Endothelial cell of umbilical vein (primary cell): ENCODE results near the gene PRKCD. TPM values are rescaled to one million over a fixed set of nuclear protein-coding genes. Genes with fewer than 3 reads are reported as not detected.

ENCODE experiments used
- BruUV-seq: library from RNA; stranded (reverse); fragments of 400-500 nt; replicated peaks from 2 replicates; lab custom pipeline; 2021; lab: Mats Ljungman, UMichigan
- CTCF ChIA-PET: fragments of 300-600, 350-600 bp; sonication (Branson Sonifier 250); formaldehyde crosslinking; loops from one replicate; lab custom pipeline; 2021; ENCODE audit warnings: antibody characterized with exemption, inconsistent platforms; lab: Charles Lee
- POLR2A ChIA-PET: fragments of 300-600, 350-600 bp; sonication (Branson Sonifier 250); formaldehyde crosslinking; loops from one replicate; lab custom pipeline; 2021; ENCODE audit warnings: antibody characterized with exemption, inconsistent platforms; lab: Charles Lee
- DNase-seq: peaks from one replicate; pipeline ENCODE4 v3.0.0-alpha.2; 2011; ENCODE audit warnings: low read depth, low spot score
- FAIRE-seq: peaks from 2 replicates; lab custom pipeline; 2011; peaks lifted over from hg19 to GRCh38; lab: Jason Lieb, UNC
- H2AFZ ChIP-seq: 2 replicates; pipeline ENCODE4 v1.6.0; 2012; ENCODE audit warnings: low read depth, low read length, control low read depth, inconsistent platforms
- H3K27ac ChIP-seq: 2 replicates; pipeline ENCODE4 v1.5.1; 2011; ENCODE audit warnings: low read depth, mild to moderate bottlenecking, control low read depth, low read length, moderate library complexity; ENCODE audit not compliant: insufficient read depth
- H3K27me3 ChIP-seq, 2 experiments: 2 replicates each; pipeline versions ENCODE4 v1.6.0 to v1.6.1; 2011; ENCODE audit warnings: low read length in 2 of 2, mixed read lengths in 1 of 2; ENCODE audit not compliant: control insufficient read depth in 2 of 2, insufficient read depth in 2 of 2
- H3K36me3 ChIP-seq, 2 experiments: 2 replicates in 1 of 2; 3 replicates in 1 of 2; pipeline ENCODE4 v1.5.1; 2011; ENCODE audit warnings: low read length in 2 of 2, mild to moderate bottlenecking in 1 of 2, moderate library complexity in 1 of 2; ENCODE audit not compliant: control insufficient read depth in 2 of 2, insufficient read depth in 2 of 2; ENCODE audit errors: extremely low read depth in 1 of 2
- H3K4me1 ChIP-seq: 3 replicates; pipeline ENCODE4 v1.5.1; 2011; ENCODE audit warnings: mild to moderate bottlenecking, low read length; ENCODE audit not compliant: control insufficient read depth, insufficient read depth; ENCODE audit errors: extremely low read depth
- H3K4me2 ChIP-seq: 2 replicates; pipeline ENCODE4 v1.6.1; 2011; ENCODE audit warnings: low read length, control low read depth, mixed read lengths; ENCODE audit not compliant: insufficient read depth
- H3K4me3 ChIP-seq, 3 experiments: fragments of 200-600 bp in 1 of 3; sonication (generic), shearing (Covaris generic) in 1 of 3; replicated peaks in 1 of 3; 2 replicates each; pipeline ENCODE4 v1.5.1; 2011 to 2016; ENCODE audit warnings: control low read depth in 3 of 3, low read length in 3 of 3, mild to moderate bottlenecking in 2 of 3, inconsistent platforms in 1 of 3, low read depth in 1 of 3, moderate library complexity in 1 of 3; ENCODE audit not compliant: insufficient read depth in 1 of 3
- H3K79me2 ChIP-seq: 2 replicates; pipeline ENCODE4 v1.6.0; 2012; ENCODE audit warnings: low read length, inconsistent platforms; ENCODE audit not compliant: control insufficient read depth, insufficient read depth
- H3K9ac ChIP-seq: replicated peaks from 2 replicates; pipeline ENCODE3; 2011; ENCODE audit warnings: low read length, control low read depth; ENCODE audit not compliant: insufficient read depth; ENCODE audit errors: extremely low read depth
- H3K9me1 ChIP-seq: replicated peaks from 3 replicates; pipeline ENCODE4 v1.6.0; 2011; ENCODE audit warnings: mild to moderate bottlenecking, low read length; ENCODE audit not compliant: control insufficient read depth, insufficient read depth; ENCODE audit errors: extremely low read depth
- H3K9me3 ChIP-seq: replicated peaks from 2 replicates; pipeline ENCODE4 v1.5.1; 2012; ENCODE audit warnings: low read length, inconsistent platforms; ENCODE audit not compliant: control insufficient read depth, insufficient read depth
- H4K20me1 ChIP-seq: replicated peaks from 2 replicates; pipeline ENCODE3; 2011; ENCODE audit warnings: mild to moderate bottlenecking, low read length; ENCODE audit not compliant: control insufficient read depth, insufficient read depth; ENCODE audit errors: extremely low read depth
- MAX ChIP-seq: IDR thresholded peaks from 2 replicates; pipeline ENCODE4 v1.6.1; 2011; ENCODE audit not compliant: insufficient read depth, insufficient read length
- POLR2AphosphoS5 ChIP-seq: IDR thresholded peaks from 2 replicates; pipeline ENCODE4 v1.6.1; 2012; ENCODE audit warnings: low read depth, mild to moderate bottlenecking, control low read depth, low read length, moderate library complexity; ENCODE audit not compliant: insufficient read depth
- dilution Hi-C: fragments of 300-500 bp; cut with MboI; formaldehyde crosslinking; loops from one replicate; pipeline ENCODE4 v1.15.0; 2019; ENCODE audit warnings: low sequenced_read_pairs; ENCODE audit not compliant: extremely low pct_ligation_motif_present
- intact Hi-C: fragments of 100-400 bp; cut with micrococcal nuclease; formaldehyde crosslinking; loops from one replicate; pipeline ENCODE4 v1.10.0; 2022
- polyA plus RNA-seq, 4 experiments: library from polyadenylated mRNA; depleted of rRNA in 3 of 4; stranded (reverse) in 3 of 4; unstranded in 1 of 4; fragments of >200 nt; gene quantifications; 2 replicates each; pipeline versions ENCODE4 v1.2.1 to v1.2.3, GENCODE V29; 2011 to 2012; ENCODE audit warnings: missing spikeins in 1 of 4
- total RNA-seq: library from RNA; stranded (reverse); gene quantifications from 2 replicates; pipeline ENCODE4 v1.2.3, GENCODE V29; 2021
- TF ChIP-seq, protein P1 (sequence below), 2 donors: IDR thresholded peaks; 1 replicate in 1 of 2; 2 replicates in 1 of 2; pipeline ENCODE4 v1.5.1; 2011; ENCODE audit warnings: low read length in 2 of 2, mild to moderate bottlenecking in 2 of 2, moderate library complexity in 2 of 2, control low read depth in 1 of 2, inconsistent platforms in 1 of 2, low read depth in 1 of 2; ENCODE audit not compliant: insufficient read depth in 1 of 2; ENCODE audit errors: extremely low read depth in 1 of 2

Gene PRKCD
- total and polyA plus RNA-seq, 2 donors (not counting 3 experiments of a cell fraction or from before 2014, with no cell fraction given) = 15.5 to 19.0 TPM

DNA sequence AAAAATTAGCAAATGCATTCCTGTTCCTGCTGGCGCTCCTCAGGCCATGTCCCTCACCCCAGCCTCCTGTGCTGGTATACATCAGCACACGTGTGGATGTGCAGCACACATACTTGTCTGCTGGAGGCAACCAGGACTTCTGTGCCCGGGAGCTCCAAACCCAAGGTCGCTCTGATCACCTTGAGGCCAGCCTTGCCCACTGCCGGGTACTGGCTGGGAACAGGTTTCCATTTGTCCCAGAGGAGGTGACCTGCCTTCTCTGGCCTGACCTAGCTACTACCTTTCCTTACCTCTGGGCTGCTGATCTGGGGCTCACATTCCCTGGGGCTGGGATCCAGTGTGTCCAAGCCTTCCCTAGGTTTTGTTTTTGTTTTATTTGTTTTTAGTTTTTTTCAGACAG, 12.1 kb downstream of the PRKCD start:
- Histone ChIP-seq H3K36me3 (no peaks in the 10 kb centered on the region), H3K79me2 (no peaks in the 10 kb centered on the region), H3K4me1 (peaks cover 3% of the 10 kb centered on the region), H3K9ac (no peak overlapping the region), H3K4me2 (no peak overlapping the region), H2AFZ (no peak overlapping the region), H4K20me1 (no peaks in the 10 kb centered on the region), H3K27me3 (no peaks in the 10 kb centered on the region), H3K9me1 (no peaks in the 10 kb centered on the region), H3K27ac (no peak overlapping the region), H3K4me3 (no peak overlapping the region), H3K9me3 (no peaks in the 10 kb centered on the region)
- ChIA-PET POLR2A (no interaction called here), CTCF (interaction anchor here (1.1 kb wide), 1 partner anchor 39 kb away, joined by 3 read pairs; no protein-coding TSS in a partner anchor)
- intact Hi-C loops = no loop called here
- FAIRE-seq (no peak), DNase-seq (no peak)
- no peak for TF ChIP-seq MAX
- no peak for TF ChIP-seq POLR2AphosphoS5
- TF ChIP-seq, protein P1, sequence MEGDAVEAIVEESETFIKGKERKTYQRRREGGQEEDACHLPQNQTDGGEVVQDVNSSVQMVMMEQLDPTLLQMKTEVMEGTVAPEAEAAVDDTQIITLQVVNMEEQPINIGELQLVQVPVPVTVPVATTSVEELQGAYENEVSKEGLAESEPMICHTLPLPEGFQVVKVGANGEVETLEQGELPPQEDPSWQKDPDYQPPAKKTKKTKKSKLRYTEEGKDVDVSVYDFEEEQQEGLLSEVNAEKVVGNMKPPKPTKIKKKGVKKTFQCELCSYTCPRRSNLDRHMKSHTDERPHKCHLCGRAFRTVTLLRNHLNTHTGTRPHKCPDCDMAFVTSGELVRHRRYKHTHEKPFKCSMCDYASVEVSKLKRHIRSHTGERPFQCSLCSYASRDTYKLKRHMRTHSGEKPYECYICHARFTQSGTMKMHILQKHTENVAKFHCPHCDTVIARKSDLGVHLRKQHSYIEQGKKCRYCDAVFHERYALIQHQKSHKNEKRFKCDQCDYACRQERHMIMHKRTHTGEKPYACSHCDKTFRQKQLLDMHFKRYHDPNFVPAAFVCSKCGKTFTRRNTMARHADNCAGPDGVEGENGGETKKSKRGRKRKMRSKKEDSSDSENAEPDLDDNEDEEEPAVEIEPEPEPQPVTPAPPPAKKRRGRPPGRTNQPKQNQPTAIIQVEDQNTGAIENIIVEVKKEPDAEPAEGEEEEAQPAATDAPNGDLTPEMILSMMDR (IDR thresholded peaks at IDR 0.05; ENCODE audit: extremely low read depth in 1 of 2, insufficient read depth in 1 of 2, low read depth in 1 of 2, low read length in 2 of 2) = no peak
- no TSS peak for BruUV-seq
- dilution Hi-C loops = no loop called here
